Suppressor macrophage treated with lipopolysaccharide for 4 hours (primary cell): Measurements from ENCODE around the gene KRTAP9-3.
"Not testable (repeated sequence)": the region's sequence is repeated elsewhere in the genome, so short reads cannot be mapped to it uniquely, and the experiment has no call there.

ENCODE experiments used
- DNase-seq: peaks from one replicate; pipeline ENCODE4 v3.0.0-alpha.2; 2020

KRTAP9-3 gene

GRCh38 chr17:41232399-41233105 is at the start of gene KRTAP9-3:
TSS of gene KRTAP9-3 (plus strand) at chr17:41232449. CDS start at chr17:41232502, 53 bp downstream.
- not testable (repeated sequence) for DNase-seq

DNA sequence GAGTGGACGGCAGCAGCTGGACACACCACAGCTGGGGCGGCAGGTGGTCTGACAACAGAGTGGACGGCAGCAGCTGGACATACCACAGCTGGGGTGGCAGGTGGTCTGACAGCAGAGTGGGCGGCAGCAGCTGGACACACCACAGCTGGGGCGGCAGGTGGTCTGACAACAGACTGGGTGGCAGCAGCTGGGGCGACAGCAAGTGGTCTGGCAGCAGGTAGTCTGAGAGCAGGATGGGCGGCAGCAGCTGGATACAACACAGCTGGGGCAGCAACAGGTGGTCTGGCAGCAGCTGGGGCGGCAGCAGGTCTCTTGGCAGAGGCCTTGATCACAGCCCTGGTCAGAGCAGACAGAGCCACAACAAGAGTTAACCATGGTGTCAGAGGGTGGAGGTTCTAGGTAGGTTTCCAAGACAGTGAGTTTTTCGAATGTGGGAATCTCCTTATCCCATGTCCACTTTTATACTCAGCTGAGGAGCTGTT is 47.7 kb upstream of the KRTAP9-3 start, which contains the start of gene KRTAP4-1:
TSS of gene KRTAP4-1 (minus strand) at position 432 of the 482 bp plus-strand sequence. CDS start at position 375, 57 bp downstream.
- no peak for DNase-seq

DNA sequence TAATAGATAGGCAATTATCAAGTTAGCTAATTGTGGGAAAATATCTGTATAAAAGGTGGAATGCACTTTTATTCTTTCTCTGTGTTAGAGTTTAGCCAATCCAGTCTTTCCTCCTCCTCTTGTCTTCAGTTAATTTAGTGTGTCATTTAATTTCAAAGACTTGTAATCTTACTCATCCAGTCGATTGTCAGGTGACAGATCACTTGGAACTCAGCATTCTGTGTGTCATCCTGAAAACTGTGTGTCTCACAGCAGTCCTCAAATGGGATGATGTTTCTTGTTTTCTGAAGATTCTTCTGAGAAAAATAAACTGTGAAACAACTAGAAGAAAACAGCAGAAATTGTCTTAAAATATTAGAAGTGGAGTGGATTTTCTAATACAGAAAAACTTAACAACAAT is 47.2 kb upstream of the KRTAP9-3 start:
- no peak for DNase-seq

- DNase-seq: no peak
Observed at GRCh38 chr17:41186872-41187271, 45.4 kb upstream of the KRTAP9-3 start.

DNA sequence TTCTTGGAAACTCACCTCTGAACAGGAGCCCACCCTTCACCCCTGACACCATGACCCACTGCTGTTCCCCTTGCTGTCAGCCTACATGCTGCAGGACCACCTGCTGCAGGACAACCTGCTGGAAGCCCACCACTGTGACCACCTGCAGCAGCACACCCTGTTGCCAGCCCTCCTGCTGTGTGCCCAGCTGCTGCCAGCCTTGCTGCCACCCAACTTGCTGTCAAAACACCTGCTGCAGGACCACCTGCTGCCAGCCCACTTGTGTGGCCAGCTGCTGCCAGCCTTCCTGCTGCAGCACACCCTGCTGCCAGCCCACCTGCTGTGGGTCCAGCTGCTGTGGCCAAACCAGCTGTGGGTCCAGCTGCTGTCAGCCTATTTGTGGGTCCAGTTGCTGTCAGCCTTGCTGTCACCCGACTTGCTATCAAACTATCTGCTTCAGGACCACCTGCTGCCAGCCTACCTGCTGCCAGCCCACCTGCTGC is 42.4 kb upstream of the KRTAP9-3 start, which contains the start of gene KRTAP9-1:
TSS of gene KRTAP9-1 (plus strand) at position 51 of the 482 bp plus-strand sequence. CDS start at position 51, 0 bp downstream.
- DNase-seq: not testable (repeated sequence)

DNA sequence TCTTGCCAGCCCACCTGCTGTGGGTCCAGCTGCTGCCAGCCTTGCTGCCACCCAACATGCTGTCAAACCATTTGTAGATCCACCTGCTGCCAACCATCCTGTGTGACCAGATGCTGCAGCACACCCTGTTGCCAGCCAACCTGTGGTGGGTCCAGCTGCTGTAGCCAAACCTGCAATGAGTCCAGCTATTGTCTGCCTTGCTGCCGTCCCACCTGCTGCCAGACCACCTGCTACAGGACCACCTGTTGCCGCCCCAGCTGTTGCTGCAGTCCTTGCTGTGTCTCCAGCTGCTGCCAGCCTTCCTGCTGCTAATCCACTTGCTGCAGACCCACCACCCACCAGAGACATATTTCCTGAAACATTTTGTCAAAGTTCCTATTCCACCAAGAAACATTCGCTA is 41.9 kb upstream of the KRTAP9-3 start:
- no peak for DNase-seq

DNA sequence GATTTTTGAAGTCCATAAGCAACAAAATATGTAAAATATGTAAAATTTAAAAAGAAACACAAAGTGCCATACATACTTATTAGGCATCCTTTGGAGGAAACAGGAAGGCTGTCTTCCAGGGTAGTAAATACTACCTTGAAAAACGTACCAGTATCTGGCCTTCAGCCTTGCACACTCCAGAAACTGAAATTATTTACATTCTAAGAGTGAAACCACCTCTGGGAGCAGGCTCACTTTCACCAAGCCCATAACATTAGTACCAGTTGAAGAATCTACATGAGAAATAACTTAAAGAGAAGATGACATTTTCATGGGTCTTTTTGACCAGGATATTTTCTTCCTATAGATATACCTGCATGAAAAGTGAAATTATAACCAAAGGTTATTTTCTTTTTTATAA is 36.2 kb upstream of the KRTAP9-3 start:
- DNase-seq: no peak

GRCh38 chr17:41199421-41200078 is 32.7 kb upstream of the KRTAP9-3 start:
- no peak for DNase-seq

- DNase-seq: no peak
Observed at GRCh38 chr17:41211845-41212466, 20.3 kb upstream of the KRTAP9-3 start.

DNA sequence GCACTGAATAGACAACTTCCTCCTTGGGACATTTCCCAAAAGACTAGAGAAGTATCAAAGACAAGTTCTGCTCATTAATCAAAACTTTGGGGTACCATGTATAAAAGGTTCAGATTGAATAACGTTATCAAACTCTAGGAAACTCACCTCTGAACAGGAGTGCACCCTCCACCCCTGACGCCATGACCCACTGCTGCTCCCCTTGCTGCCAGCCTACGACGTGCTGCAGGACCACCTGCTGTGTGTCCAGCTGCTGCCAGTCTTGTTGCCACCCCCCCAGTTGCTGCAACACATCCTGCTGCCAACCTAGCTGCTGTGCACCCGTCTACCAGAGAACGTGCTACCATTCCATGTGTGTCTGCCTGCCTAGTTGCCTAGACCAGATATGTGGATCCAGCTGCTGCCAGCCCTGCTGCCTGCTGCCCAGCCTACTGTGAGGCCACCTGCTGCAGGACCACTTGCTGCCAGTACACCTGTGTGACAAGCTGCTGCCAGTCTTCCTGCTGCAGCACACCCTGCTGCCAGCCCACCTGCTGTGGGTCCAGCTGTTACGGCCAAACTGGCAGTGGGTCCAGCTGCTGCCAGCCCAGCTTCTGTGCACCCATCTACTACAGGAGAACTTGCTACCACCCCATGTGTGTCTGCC is 19.6 kb upstream of the KRTAP9-3 start:
- DNase-seq: no peak

GRCh38 chr17:41215681-41216080 is 16.6 kb upstream of the KRTAP9-3 start:
- DNase-seq: no peak

DNA sequence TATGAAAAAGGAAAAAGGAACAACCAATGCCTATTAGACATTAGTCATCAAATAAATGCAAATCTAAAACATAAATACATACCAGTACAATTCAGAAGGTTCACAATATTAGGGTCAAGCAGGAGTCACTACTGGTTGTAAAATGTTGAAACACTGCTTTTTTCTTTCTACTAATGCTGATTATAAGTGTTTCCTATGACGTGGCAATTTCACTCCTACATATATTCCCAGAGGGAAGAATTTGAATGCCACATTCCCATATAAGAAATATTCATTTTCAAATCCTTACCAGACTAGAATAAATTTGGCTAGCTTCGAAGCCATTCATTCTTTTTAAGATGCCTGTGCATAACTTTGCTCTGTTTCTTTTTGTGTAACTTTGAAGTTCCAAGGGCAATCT is 8.4 kb upstream of the KRTAP9-3 start:
- no peak for DNase-seq

DNA sequence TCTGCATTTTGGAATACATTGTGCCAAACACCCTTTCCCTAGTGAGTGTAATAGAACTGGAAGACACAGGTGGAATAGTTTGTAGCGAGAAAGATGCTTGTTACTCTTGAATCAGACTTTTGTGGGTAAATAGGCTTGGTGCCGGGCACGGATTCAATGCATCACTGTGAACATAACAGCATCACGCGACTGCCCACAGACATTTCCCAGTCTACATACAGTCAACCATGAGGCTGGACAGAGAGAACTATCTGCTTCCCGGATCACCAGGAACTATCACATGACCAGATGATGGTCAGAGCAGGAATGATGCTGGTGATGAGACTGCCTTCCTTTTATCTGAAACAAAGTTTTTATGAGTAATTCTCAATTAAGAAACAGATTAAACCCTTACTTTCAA is 6.2 kb upstream of the KRTAP9-3 start:
- DNase-seq: no peak

DNA sequence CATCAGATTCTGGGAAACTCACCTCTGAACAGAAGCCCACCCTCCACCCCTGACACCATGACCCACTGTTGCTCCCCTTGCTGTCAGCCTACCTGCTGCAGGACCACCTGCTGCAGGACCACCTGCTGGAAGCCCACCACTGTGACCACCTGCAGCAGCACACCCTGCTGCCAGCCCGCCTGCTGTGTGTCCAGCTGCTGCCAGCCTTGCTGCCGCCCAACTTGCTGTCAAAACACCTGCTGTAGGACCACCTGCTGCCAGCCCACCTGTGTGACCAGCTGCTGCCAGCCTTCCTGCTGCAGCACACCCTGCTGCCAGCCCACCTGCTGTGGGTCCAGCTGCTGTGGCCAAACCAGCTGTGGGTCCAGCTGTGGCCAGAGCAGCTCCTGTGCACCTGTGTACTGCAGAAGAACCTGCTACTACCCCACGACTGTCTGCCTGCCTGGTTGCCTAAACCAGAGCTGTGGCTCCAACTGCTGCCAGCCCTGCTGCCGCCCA is 5.6 kb upstream of the KRTAP9-3 start, which contains the start of gene KRTAP9-2:
TSS of gene KRTAP9-2 (plus strand) at position 51 of the 498 bp plus-strand sequence. CDS start at position 58, 7 bp downstream.
- not testable (repeated sequence) for DNase-seq

- no peak for DNase-seq
Observed at GRCh38 chr17:41230094-41230493, 2.2 kb upstream of the KRTAP9-3 start.

DNA sequence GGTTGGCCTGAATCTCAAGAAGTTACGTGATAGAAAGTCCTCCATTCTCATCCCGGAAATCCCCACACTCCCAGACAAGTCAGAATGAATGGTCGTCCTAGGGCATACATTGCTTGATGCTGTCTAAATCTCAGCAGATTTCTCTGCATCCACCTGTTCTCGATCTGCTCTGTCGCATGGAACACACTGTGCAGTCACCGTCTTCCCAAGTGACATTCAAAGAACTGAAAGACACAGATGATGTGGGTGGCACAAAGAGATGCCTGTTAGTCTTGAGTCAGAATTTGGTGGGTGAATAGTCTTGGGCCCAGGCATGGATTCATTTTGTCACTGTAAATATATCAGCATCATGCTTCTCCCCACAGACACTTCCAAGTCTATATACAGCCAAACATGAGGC is 518 bp upstream of the KRTAP9-3 start:
- DNase-seq: no peak

DNA sequence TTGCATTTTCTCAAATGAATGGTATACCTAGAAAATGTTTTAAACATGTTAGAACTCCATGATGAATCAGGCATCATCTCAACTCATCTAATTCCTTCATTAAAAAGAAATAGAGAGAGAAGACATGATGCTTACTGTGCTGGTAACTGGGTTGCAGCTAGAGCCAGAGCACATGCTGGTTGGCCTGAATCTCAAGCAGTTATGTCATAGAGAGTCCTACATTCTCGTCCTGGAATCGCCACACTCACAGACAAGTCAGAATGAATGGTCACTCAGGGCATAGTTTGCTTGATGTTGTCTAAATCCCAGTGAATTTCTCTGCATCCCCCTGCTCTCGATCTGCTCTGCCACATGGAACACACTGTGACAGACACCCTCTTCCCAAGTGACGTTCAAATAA is 4.9 kb downstream of the KRTAP9-3 start:
- not testable (repeated sequence) for DNase-seq

GRCh38 chr17:41237949-41238437 is 5.7 kb downstream of the KRTAP9-3 start, which contains the start of gene KRTAP9-8:
TSS of gene KRTAP9-8 (plus strand) at chr17:41237999. CDS start at chr17:41238052, 53 bp downstream.
- not testable (repeated sequence) for DNase-seq

DNA sequence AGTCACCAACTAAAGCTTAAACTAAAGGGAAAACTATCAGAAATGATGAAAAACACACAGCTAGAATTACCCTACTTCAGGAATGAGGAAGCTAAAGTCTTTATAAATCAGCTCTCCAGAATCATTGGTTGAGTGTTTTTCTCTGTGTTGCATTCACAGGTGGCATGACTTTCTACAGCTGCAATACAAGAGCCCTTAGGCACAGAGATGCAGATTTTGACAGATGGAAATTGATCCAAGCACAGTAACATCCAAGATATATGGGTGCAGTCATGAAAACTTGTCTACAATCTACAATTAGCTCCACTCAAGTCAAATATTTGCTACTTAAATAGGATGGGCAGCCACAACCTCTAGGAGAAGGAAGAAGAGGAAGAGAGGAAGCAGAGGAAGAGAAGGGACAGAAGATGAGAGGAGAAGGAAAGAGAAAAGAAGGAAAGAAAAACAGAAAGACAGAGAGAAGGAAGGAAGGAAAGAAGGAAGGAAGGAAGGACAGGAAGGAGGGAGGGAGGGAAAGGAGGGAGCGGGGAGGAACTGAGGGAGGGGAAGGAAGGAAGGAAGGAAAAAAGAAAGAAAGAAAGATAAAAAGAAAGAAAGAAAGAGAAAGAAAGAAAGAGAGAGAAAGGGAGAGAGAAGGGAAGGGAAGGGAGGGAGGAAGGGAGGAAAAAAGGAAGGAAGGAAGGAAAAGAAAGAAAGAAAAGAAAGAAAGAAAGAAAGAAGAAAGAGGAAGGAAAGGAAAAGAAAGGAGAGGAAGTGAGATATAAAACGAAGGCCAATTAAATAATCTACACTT is 14.9 kb downstream of the KRTAP9-3 start:
- DNase-seq: not testable (repeated sequence)

DNA sequence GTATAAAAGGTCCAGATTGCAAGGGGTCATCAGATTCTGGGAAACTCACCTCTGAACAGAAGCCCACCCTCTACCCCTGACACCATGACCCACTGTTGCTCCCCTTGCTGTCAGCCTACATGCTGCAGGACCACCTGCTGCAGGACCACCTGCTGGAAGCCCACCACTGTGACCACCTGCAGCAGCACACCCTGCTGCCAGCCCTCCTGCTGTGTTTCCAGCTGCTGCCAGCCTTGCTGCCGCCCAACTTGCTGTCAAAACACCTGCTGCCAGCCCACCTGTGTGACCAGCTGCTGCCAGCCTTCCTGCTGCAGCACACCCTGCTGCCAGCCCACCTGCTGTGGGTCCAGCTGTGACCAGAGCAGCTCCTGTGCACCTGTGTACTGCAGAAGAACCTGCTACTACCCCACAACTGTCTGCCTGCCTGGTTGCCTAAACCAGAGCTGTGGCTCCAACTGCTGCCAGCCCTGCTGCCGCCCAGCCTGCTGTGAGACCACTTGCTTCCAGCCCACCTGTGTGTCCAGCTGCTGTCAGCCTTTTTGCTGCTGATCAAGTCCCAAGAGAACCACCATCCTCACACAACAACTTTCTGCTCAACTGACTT is 17.5 kb downstream of the KRTAP9-3 start, which contains the start of gene KRTAP9-4:
TSS of gene KRTAP9-4 (plus strand) at position 51 of the 604 bp plus-strand sequence. CDS start at position 85, 34 bp downstream.
- DNase-seq: not testable (repeated sequence)

- no peak for DNase-seq
Observed at GRCh38 chr17:41251261-41251660, 19.0 kb downstream of the KRTAP9-3 start.
